T47D (cell line): ENCODE data around the gene THAP11.

Experiments used
- DNase-seq, 2 experiments: peaks; one replicate each; pipeline versions ENCODE4 v3.0.0 to v3.0.0-alpha.2; 2011 to 2012; ENCODE audit warnings: low read depth in 1 of 2, low spot score in 1 of 2
- JUND ChIP-seq: IDR thresholded peaks from 2 replicates; pipeline ENCODE4 v1.6.1; 2012; ENCODE audit warnings: low read depth
- in situ Hi-C: cut with HindIII; loops from 2 replicates; pipeline ENCODE4 v1.10.0; 2016; ENCODE audit warnings: low sequenced_read_pairs, low pct_unique_long_range_greater_than_20kb

The THAP11 gene

DNA sequence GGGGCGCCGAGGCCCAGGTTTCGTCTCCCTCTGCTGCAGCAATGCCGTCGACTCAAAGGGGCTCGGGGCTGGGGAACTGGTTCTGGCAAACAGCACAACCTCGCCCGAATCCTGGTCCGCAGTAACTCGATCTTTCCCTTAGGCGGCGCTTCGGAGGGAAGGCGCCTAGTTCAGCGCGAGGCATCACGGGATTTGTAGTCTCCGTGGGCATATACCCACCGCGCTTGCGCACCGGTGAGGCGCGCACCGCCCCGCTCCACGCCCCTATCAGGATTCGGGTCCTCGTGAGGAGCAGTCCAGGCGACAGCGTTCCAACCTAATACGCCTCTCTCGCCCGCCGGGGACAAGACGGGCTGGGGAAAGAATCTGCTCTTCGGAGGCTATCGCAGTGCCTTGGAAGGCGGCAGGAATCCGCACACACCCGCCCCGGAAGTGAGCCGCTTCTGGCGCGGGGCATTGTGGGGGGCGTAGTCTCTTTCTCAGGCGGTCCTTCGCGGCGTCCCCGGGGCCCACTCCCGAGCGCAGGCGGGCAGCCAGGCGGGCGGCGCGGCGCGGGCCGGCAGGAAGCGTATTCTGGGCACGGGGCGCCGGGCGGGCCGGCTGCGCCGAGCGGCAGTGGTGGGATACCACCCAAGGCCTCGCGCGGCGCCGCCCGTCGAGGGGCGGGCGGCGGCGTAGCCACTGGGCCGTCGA is at the start of gene THAP11:
TSS of gene THAP11 (plus strand) at position 505 of the 693 bp plus-strand sequence. CDS start 235 bp downstream, outside the sequence.
- in situ Hi-C loops = no loop called here
- no peak for TF ChIP-seq JUND
- peak; percentile 92 to 98 for DNase-seq

DNA sequence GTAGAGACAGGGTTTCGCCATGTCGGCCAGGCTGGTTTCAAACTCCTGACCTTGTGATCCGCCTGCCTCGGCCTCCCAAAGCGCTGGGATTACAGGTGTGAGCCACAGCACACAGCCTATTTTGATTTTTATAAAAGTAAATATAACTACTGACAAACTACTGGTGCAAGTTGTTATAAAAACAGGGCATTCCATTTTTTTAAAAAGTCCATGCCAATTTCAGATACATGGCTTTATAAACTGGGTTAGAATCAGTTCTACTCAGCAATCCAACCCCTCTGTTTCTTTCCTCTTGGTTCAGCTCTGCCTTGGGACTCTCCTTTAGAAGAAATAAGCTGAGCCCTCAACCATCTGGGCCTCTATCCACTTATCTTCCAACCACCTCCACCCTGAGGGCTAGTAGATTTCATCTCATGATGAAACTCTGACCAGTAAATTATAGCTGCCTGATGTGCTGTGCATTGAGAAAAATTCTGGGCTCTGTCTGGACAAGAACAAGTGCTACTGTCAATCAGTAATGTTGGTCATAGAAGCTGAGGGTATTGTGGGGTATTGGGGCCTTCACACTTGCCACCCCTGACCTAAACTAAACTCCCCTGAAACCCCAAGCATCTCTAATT is 45.9 kb upstream of the THAP11 start:
- no peak for DNase-seq
- in situ Hi-C loops = no loop called here
- no peak for TF ChIP-seq JUND

DNA sequence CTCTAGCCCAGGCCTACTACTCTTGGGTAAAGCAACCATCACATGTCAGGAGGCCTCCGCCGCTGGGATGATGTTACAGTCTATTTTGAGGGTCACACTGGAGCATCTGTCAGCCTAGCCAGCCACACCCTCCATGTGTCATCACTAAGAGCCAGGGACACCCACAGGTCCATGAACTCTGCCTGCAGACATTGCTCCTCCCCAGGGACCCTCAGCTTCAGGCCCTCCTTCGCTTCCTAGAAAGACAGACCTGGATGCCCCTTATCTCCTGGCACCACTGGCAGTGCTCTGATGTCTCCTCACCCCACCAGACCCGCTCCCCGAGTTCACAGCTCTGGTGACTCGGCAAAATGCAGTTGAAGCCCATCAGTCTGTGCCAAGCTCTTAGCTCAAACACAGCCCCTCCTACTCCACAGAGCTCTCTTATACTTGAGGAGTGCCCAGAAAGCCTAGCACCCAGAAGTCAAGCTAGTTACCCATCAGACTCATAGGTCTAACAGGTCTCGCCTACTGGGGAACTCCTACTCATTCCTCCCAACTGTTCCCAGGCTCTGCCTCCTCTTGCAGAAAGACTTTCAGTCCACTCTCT is 41.7 kb upstream of the THAP11 start:
- TF ChIP-seq JUND = no peak
- in situ Hi-C loops = no loop called here
- DNase-seq = no peak

DNA sequence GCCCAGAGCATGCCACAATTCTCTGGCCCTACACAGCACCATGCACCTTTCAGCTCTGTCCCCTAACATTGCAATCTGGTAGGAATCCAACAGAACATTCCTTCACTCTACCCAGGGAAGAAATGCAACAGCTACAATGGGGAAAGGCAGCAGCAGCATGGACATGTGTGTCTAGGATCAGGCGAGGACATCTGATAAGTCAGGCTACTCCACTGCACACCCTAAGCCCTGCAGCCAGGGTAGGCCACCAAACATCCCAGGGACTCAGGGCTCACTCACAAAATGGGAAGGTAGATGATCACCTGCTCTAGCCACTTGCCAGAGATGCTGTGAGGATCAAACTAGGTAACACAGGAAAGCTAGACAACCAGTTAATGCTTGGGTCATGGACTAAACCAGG is 40.9 kb upstream of the THAP11 start:
- TF ChIP-seq JUND = no peak
- DNase-seq = no peak
- in situ Hi-C loops = no loop called here

DNA sequence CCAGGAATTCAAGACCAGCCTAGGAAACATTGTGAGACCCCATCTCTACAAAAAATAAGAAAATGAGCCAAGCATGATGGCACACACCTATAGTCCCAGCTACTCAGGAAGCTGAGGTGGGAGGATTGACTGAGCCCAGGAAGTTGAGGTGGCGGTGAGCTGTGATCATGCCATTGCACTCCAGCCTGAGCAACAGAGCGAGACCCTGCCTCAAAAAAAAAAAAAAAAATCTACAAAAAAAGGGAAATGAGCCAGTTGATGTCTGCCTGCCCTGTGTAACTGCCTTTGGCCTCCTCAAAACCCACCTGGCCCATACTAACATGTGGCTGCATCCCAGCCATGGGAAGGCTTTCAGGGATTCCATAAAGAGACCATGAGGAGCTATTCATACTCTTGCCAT is 40.2 kb upstream of the THAP11 start:
- in situ Hi-C loops = no loop called here
- no peak for TF ChIP-seq JUND
- DNase-seq = no peak

DNA sequence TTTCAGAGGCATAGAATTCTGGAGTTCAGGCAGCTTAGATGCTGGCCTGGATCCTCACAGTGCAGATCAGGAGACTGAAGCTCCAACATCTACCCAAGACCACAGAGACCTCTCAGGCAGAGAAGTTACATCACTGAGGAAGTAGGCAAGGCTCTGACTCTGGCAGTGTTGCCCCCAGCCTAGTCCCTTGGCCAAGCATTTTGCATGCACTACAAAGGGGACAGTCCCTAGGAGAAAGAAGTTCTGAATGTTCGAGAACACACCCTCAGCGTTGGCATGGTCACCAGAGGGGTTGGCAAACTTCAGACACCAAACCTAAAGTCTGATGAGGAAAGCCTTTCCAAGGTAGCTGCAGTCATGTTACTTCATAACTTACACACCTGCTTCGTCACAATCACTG is 38.2 kb upstream of the THAP11 start:
- in situ Hi-C loops = no loop called here
- DNase-seq = no peak
- TF ChIP-seq JUND = no peak

DNA sequence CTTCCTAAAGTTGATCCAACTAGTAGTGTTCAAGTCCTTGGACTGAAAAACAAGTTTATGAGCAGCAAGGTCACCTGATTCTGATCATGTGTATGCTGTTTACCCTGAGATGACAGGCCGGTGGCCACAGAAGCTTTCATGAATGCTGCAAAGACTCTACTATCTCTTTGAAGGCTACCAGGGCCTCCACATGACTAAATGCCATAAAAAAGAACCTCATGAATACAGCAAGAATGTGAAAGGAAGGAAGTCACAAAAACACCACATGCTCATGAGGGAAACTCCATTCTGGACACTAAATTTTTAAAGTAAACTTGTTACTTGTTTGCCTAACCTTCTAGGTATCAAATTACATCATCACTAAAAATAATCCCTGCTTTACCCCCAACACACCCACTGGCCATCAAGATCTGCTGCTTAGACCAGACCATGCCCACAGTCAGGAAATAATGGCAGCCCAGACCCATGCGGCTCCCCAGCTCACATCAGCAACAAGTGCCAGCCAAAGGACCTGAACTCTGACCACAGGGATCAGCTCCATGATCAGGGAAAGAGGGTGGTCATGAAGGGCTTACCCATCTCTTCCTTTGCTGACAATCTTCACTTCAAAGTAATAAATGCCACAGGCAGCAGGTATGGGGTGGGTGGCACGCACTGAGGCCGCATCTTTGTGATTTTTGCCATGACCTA is 37.1 kb upstream of the THAP11 start:
- no peak for DNase-seq
- in situ Hi-C loops = no loop called here
- TF ChIP-seq JUND = no peak

DNA sequence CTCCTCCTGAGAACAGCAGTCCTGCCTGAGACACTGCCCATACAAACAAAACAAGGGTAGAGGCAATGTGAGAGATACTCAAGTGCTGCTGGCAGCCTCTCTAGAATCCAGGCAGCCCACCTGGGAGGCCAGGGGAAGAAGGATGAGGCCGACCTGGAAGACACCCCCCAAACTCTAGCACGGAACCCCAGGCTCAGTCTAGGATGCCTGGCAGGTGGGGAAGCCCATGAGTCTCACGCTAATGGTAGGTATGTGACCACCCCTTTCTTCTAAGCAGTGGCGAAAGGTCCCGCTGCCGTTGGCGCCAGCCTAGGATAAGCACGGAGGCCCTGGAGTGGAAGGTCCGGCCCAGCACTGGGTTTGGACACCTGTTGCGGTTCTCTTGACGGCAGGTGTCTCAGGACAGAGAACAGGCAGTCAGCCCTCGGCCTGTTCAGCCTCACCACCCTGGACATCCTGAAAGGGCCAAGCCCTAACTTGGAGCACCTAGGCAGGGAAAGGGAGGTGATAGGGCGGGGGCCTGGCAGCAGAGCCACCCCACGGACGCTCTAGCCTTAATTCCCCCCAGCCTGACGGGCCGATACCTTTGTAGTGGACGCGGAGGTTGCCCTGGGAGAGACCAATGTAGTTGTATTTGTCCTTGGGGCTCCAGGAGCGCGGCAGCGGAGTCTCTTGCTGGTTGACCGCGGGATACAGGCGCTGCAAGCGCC is 36.2 kb upstream of the THAP11 start:
- no peak for TF ChIP-seq JUND
- in situ Hi-C loops = no loop called here
- peak in 1 of 2 experiments; percentile 28 for DNase-seq

DNA sequence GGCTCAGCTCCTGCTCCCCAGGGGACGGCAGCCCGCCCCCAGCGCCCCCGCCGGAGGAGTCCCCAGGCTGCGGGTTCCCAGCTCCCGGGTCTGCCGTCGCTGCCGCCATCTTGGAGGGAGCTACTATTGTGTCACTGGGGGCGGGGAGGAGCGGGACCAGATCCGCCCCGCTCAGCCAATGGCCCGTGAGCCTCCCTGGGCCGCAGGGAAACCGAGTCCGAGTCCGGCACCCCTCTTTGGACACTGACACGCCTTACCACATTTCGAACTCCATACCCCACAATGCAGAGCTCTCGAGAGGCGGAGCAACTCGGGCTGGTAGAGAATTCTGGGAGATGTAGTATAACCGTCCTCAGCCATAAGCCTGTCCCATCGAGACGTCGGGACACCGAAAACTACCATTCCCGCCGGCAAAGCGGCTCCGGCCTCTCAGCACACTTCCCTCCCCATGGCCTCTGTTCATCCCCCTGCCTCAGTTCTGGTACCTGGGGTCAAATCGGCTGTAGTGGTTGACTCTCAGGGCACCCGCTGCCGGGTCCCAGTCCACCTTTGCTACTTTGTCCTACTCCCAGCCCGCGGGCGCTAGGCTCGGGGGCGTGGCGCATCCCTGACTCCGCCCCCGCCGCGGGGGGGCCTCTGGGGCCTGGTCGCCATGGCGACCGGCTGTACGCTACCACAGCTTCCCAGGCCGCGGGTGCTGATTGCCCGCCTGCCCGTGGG is 35.5 kb upstream of the THAP11 start, which contains the start of the genes RANBP10 and TSNAXIP1:
TSS of gene RANBP10 (minus strand) at position 133 of the 720 bp plus-strand sequence. CDS start at position 109, 24 bp downstream.
TSS of gene TSNAXIP1 (plus strand) at position 462 of the 720 bp plus-strand sequence. CDS start 261 bp downstream, outside the sequence.
- no peak for TF ChIP-seq JUND
- in situ Hi-C loops = no loop called here

DNA sequence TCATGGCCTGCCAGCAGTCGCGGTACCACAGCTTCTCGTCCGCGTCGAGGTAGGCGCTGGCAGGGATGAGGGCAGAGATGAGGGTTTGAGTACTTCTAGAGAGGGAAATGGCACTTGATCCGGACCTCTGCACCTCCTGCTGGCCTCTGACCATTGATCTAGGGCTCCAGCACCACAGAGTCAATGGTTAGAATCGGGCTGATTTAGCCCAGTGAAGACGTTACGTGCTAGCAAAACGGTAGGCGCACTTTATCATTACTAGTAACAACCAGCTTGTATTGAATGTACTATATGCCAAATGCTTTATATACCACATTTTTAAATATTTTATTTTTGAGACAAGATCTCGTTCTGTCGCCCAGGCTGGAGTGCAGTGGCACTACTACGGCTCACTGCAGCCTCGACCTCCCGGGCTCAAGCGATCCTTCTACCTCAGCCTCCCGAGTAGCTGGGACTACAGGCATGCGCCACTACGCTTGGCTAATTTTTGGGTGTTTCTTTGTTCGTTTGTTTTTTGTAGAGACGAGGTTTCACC is 34.9 kb upstream of the THAP11 start:
- DNase-seq = no peak
- in situ Hi-C loops = no loop called here
- TF ChIP-seq JUND = no peak

More for the DNA sequence above, 35.5 kb upstream of the THAP11 start, which contains the start of the genes RANBP10 and TSNAXIP1:
- peak; percentile 91 to 100 for DNase-seq

DNA sequence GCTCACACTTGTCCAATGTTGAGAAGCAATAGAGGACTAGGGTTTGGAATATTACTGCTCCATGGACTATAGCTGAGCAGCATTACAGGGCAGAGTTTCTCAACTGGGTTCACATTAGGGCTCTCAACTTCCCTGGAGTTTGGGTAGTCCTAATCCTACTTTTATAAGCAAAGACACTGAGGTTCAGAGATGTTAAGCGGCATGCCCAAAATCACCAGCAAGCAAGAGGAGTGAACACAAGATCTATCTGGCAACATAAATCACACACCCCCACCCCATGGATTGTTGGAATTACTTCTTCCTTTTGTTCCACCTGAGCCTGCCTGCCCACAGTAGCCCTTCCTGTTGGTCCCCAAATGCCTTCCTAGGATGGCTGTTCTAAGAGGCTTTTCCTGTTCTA is 30.2 kb upstream of the THAP11 start:
- in situ Hi-C loops = no loop called here
- DNase-seq = no peak
- TF ChIP-seq JUND = no peak
